H9 (cell line): ENCODE results near the gene NKAIN2. TPM values are rescaled to one million over a fixed set of nuclear protein-coding genes. Genes with fewer than 3 reads are reported as not detected.

Source experiments
- DNase-seq: peaks from one replicate; pipeline ENCODE4 v3.0.0-alpha.2; 2017
- H2AFZ ChIP-seq: one replicate; pipeline ENCODE4 v1.6.1; 2013; ENCODE audit warnings: mild to moderate bottlenecking, low read length, control low read depth, moderate library complexity
- H2AK5ac ChIP-seq: 2 replicates; pipeline ENCODE4 v1.6.1; 2013; ENCODE audit warnings: low read length, control low read depth, mixed read lengths; ENCODE audit not compliant: insufficient read length
- H2BK120ac ChIP-seq: one replicate; pipeline ENCODE4 v1.6.1; 2013; ENCODE audit warnings: low read depth, mild to moderate bottlenecking, low read length, control low read depth, inconsistent platforms; ENCODE audit not compliant: poor library complexity, severe bottlenecking
- H2BK12ac ChIP-seq: 2 replicates; pipeline ENCODE4 v1.6.1; 2013; ENCODE audit warnings: low read length, control low read depth, mixed read lengths, low read depth; ENCODE audit not compliant: insufficient read length
- H2BK15ac ChIP-seq: 2 replicates; pipeline ENCODE4 v1.6.1; 2013; ENCODE audit warnings: low read depth, low read length, control low read depth
- H2BK20ac ChIP-seq: one replicate; pipeline ENCODE4 v1.6.1; 2013; ENCODE audit warnings: low read depth, mild to moderate bottlenecking, low read length, control low read depth, inconsistent platforms; ENCODE audit not compliant: poor library complexity, severe bottlenecking
- H2BK5ac ChIP-seq: 2 replicates; pipeline ENCODE4 v1.6.1; 2013; ENCODE audit warnings: low read length, control low read depth, mixed read lengths; ENCODE audit not compliant: insufficient read length
- H3K14ac ChIP-seq: 2 replicates; pipeline ENCODE4 v1.6.1; 2013; ENCODE audit warnings: low read length, control low read depth; ENCODE audit not compliant: insufficient read depth
- H3K18ac ChIP-seq: 2 replicates; pipeline ENCODE4 v1.6.1; 2013; ENCODE audit warnings: low read depth, mild to moderate bottlenecking, mixed read lengths, low read length, control low read depth; ENCODE audit not compliant: insufficient read length
- H3K23ac ChIP-seq: 2 replicates; pipeline ENCODE4 v1.6.1; 2013; ENCODE audit warnings: low read length, control low read depth, mixed read lengths, low read depth; ENCODE audit not compliant: insufficient read length
- H3K23me2 ChIP-seq: 2 replicates; pipeline ENCODE4 v1.6.1; 2013; ENCODE audit warnings: low read depth, mild to moderate bottlenecking, mixed read lengths, low read length, control low read depth; ENCODE audit not compliant: insufficient read length, poor library complexity, severe bottlenecking
- H3K27ac ChIP-seq: 2 replicates; pipeline ENCODE4 v1.5.1; 2013; ENCODE audit warnings: low read length, control low read depth, mixed read lengths, low read depth; ENCODE audit not compliant: insufficient read length
- H3K27me3 ChIP-seq: 2 replicates; pipeline ENCODE4 v1.6.1; 2013; ENCODE audit warnings: low read length, control low read depth, inconsistent platforms; ENCODE audit not compliant: insufficient read depth
- H3K4ac ChIP-seq: 2 replicates; pipeline ENCODE4 v1.6.1; 2013; ENCODE audit warnings: low read depth, mild to moderate bottlenecking, control low read depth, inconsistent platforms, low read length, moderate library complexity
- H3K4me1 ChIP-seq: 2 replicates; pipeline ENCODE4 v1.6.1; 2013; ENCODE audit warnings: low read length, control low read depth, inconsistent platforms; ENCODE audit not compliant: insufficient read depth
- H3K4me2 ChIP-seq: 2 replicates; pipeline ENCODE4 v1.6.1; 2013; ENCODE audit warnings: low read length, control low read depth, mixed read lengths; ENCODE audit not compliant: insufficient read length, insufficient read depth
- H3K56ac ChIP-seq: 2 replicates; pipeline ENCODE4 v1.6.1; 2013; ENCODE audit warnings: low read depth, mild to moderate bottlenecking, mixed read lengths, low read length, control low read depth; ENCODE audit not compliant: insufficient read length
- H3K79me1 ChIP-seq: 2 replicates; pipeline ENCODE4 v1.6.1; 2013; ENCODE audit warnings: low read depth, mild to moderate bottlenecking, moderate library complexity, low read length, control low read depth, inconsistent platforms; ENCODE audit not compliant: insufficient read depth, poor library complexity, severe bottlenecking
- H3K79me2 ChIP-seq: 2 replicates; pipeline ENCODE4 v1.6.1; 2013; ENCODE audit warnings: low read length, control low read depth, inconsistent platforms; ENCODE audit not compliant: insufficient read depth
- H3K9ac ChIP-seq: 2 replicates; pipeline ENCODE4 v1.6.1; 2013; ENCODE audit warnings: low read length, control low read depth, mixed read lengths; ENCODE audit not compliant: insufficient read length; ENCODE audit errors: extremely low read depth
- H3K9me3 ChIP-seq: one replicate; pipeline ENCODE4 v1.6.1; 2013; ENCODE audit warnings: low read depth, low read length, inconsistent platforms; ENCODE audit not compliant: control insufficient read depth
- H3T11ph ChIP-seq: one replicate; pipeline ENCODE4 v1.6.1; 2013; ENCODE audit warnings: mild to moderate bottlenecking, low read length, control low read depth, inconsistent platforms
- H4K20me1 ChIP-seq: one replicate; pipeline ENCODE4 v1.6.1; 2013; ENCODE audit not compliant: control insufficient read depth, insufficient read length, insufficient read depth
- H4K5ac ChIP-seq: 2 replicates; pipeline ENCODE4 v1.6.1; 2013; ENCODE audit warnings: low read depth, mild to moderate bottlenecking, mixed read lengths, low read length, control low read depth; ENCODE audit not compliant: insufficient read length
- H4K8ac ChIP-seq: replicated peaks from 2 replicates; pipeline ENCODE4 v1.6.1; 2013; ENCODE audit warnings: low read length, control low read depth, mixed read lengths, low read depth; ENCODE audit not compliant: insufficient read length
- H4K91ac ChIP-seq: 2 replicates; pipeline ENCODE4 v1.6.1; 2013; ENCODE audit warnings: low read depth, mild to moderate bottlenecking, moderate library complexity, mixed read lengths, low read length, control low read depth; ENCODE audit not compliant: insufficient read length
- H3K27ac Mint-ChIP-seq, 3 experiments: 2 replicates in 2 of 3; 3 replicates in 1 of 3; pipeline ENCODE4 v1.8.0; 2020 to 2021; ENCODE audit warnings: mixed read lengths in 3 of 3, mild to moderate bottlenecking in 1 of 3, moderate library complexity in 1 of 3
- H3K27me3 Mint-ChIP-seq: 2 replicates; pipeline ENCODE4 v1.8.0; 2021; ENCODE audit warnings: low read depth, mild to moderate bottlenecking, moderate library complexity, mixed read lengths
- H3K36me3 Mint-ChIP-seq, 3 experiments: 2 replicates in 2 of 3; 3 replicates in 1 of 3; pipeline ENCODE4 v1.8.0; 2020 to 2021; ENCODE audit warnings: low read depth in 3 of 3, mixed read lengths in 3 of 3; ENCODE audit not compliant: insufficient read depth in 1 of 3
- H3K4me1 Mint-ChIP-seq, 2 experiments: 2 replicates each; pipeline ENCODE4 v1.8.0; 2020; ENCODE audit warnings: mixed read lengths in 2 of 2
- H3K4me3 Mint-ChIP-seq, 2 experiments: 2 replicates in 1 of 2; 3 replicates in 1 of 2; pipeline ENCODE4 v1.8.0; 2020 to 2021; ENCODE audit warnings: mild to moderate bottlenecking in 2 of 2, mixed read lengths in 2 of 2, moderate library complexity in 1 of 2
- H3K9me3 Mint-ChIP-seq, 2 experiments: 2 replicates in 1 of 2; 3 replicates in 1 of 2; pipeline ENCODE4 v1.8.0; 2020; ENCODE audit warnings: mild to moderate bottlenecking in 2 of 2, mixed read lengths in 2 of 2, moderate library complexity in 1 of 2
- WGBS: extraction: QIAGEN DNeasy Blood & Tissue Kit; methylation state at CpG from one replicate; pipeline ENCODE4 v1.1.7; 2013; ENCODE audit warnings: missing lambda C conversion rate, low lambda C conversion rate, mixed read lengths; ENCODE audit not compliant: insufficient read length; ENCODE audit errors: extremely low coverage; 5-methylcytosine and 5-hydroxymethylcytosine counted together
- total RNA-seq: library from RNA; stranded (reverse); gene quantifications from 2 replicates; pipeline ENCODE4 v1.2.1, GENCODE V29; 2021
- TF ChIP-seq, protein P1 (sequence below): fragments of 200-600 bp; sonication (generic); conservative IDR thresholded peaks from 3 replicates; pipeline ENCODE4 v1.8.0; 2021; ENCODE audit warnings: antibody characterized with exemption, mild to moderate bottlenecking

Gene NKAIN2
- total RNA-seq, 1 experiment from 2014 or later: 0.17 TPM

DNA sequence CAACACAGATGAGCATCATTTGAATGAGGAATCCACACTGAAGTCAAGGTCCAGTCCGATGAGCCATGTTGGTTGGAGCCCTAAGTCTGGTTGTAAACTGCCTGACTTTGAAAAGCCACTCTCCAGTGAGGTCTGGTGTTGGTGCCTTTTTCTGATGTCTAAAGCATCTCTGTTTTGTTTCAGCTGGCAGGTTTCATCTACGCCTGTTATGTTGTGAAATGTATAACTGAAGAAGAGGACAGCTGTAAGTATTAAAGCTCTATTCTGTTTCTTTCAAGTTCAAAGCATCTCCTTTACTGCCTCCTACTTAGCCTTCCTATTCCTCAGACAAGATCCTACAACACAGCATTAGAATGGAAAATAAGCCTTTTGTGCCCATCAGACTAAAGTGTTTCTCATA, 987.5 kb downstream of the NKAIN2 start:
- no peak overlapping the region for H4K8ac ChIP-seq
- no peaks in the 10 kb centered on the region for H3K79me2 ChIP-seq
- H2BK5ac ChIP-seq: no peak overlapping the region
- H3K4me1 Mint-ChIP-seq: peaks cover 0 to 5% of the 10 kb centered on the region in 2 experiments; a peak in 1 of 4 replicates
- H4K91ac ChIP-seq: no peak overlapping the region
- no peak overlapping the region for H2AFZ ChIP-seq
- no peak for DNase-seq
- no peak overlapping the region for H3K4me3 Mint-ChIP-seq
- H3K23me2 ChIP-seq: no peaks in the 10 kb centered on the region
- H3K4me1 ChIP-seq: no peaks in the 10 kb centered on the region
- H2BK15ac ChIP-seq: no peak overlapping the region
- no peaks in the 10 kb centered on the region for H3K79me1 ChIP-seq
- no CpG with 5 or more reads among the region's 2 CpGs for WGBS
- no peak overlapping the region for H3K56ac ChIP-seq
- H3K23ac ChIP-seq: no peak overlapping the region
- no peaks in the 10 kb centered on the region for H3K27me3 Mint-ChIP-seq
- H3K18ac ChIP-seq: no peak overlapping the region
- no peak overlapping the region for H2BK12ac ChIP-seq
- no peak overlapping the region for H2AK5ac ChIP-seq
- TF ChIP-seq, protein P1, sequence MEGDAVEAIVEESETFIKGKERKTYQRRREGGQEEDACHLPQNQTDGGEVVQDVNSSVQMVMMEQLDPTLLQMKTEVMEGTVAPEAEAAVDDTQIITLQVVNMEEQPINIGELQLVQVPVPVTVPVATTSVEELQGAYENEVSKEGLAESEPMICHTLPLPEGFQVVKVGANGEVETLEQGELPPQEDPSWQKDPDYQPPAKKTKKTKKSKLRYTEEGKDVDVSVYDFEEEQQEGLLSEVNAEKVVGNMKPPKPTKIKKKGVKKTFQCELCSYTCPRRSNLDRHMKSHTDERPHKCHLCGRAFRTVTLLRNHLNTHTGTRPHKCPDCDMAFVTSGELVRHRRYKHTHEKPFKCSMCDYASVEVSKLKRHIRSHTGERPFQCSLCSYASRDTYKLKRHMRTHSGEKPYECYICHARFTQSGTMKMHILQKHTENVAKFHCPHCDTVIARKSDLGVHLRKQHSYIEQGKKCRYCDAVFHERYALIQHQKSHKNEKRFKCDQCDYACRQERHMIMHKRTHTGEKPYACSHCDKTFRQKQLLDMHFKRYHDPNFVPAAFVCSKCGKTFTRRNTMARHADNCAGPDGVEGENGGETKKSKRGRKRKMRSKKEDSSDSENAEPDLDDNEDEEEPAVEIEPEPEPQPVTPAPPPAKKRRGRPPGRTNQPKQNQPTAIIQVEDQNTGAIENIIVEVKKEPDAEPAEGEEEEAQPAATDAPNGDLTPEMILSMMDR: no peak
- H4K5ac ChIP-seq: no peak overlapping the region
- H2BK20ac ChIP-seq: no peak overlapping the region
- H3K9me3 ChIP-seq: no peaks in the 10 kb centered on the region
- no peak overlapping the region for H3K4ac ChIP-seq
- no peak overlapping the region for H3K9ac ChIP-seq
- no peak overlapping the region for H3K4me2 ChIP-seq
- H2BK120ac ChIP-seq: no peak overlapping the region
- no peak overlapping the region for H3K27ac Mint-ChIP-seq
- no peaks in the 10 kb centered on the region for H4K20me1 ChIP-seq
- no peaks in the 10 kb centered on the region for H3K36me3 Mint-ChIP-seq
- H3K9me3 Mint-ChIP-seq: no peaks in the 10 kb centered on the region
- H3K27ac ChIP-seq: no peak overlapping the region
- no peak overlapping the region for H3T11ph ChIP-seq
- no peak overlapping the region for H3K14ac ChIP-seq
- H3K27me3 ChIP-seq: no peaks in the 10 kb centered on the region
